ENCODE data around the gene ALX4.

DNA sequence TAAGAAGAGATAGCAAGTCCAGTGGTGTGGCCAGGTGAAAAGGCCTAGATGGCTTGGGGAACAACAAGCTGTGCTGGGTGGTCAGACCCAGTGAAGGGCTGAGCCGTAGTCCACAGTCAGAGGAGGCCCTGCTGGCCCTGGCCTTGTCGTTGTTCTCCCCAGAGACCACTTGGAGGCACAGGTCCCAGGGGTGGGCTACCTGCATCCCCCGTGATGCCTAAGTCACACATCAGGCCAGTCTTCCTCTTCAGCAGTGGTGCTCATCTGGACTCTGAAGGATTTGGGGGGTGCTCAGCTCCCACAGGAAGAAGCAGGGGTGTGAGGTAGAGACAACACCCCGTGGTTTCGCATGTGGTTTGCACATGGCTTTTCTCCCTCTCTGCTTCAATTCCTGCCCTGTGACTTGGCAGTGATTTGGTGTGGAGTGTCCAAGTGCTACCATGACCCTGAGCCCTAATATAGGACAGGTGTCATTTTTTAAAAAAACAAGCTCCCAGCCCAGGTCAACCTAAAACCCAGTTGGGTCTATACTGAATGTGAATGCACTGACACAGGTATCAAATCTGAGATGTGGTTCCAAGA is 51.0 kb downstream of the ALX4 start:
- TF ChIP-seq, protein P1, sequence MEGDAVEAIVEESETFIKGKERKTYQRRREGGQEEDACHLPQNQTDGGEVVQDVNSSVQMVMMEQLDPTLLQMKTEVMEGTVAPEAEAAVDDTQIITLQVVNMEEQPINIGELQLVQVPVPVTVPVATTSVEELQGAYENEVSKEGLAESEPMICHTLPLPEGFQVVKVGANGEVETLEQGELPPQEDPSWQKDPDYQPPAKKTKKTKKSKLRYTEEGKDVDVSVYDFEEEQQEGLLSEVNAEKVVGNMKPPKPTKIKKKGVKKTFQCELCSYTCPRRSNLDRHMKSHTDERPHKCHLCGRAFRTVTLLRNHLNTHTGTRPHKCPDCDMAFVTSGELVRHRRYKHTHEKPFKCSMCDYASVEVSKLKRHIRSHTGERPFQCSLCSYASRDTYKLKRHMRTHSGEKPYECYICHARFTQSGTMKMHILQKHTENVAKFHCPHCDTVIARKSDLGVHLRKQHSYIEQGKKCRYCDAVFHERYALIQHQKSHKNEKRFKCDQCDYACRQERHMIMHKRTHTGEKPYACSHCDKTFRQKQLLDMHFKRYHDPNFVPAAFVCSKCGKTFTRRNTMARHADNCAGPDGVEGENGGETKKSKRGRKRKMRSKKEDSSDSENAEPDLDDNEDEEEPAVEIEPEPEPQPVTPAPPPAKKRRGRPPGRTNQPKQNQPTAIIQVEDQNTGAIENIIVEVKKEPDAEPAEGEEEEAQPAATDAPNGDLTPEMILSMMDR (IDR thresholded peaks at IDR 0.05), result no peak
- TF ChIP-seq POLR2A (IDR thresholded peaks at IDR 0.05), result no peak
